Kidney (tissue), 22 donors: ENCODE results near the gene ERFL. TPM values are rescaled to one million over a fixed set of nuclear protein-coding genes. Genes with fewer than 3 reads are reported as not detected.

Source experiments
- DNase-seq, 5 donors: peaks; one replicate each; pipeline ENCODE4 v3.0.0-alpha.2; 2013 to 2020
- FAIRE-seq: peaks from 2 replicates; lab custom pipeline; 2012; peaks lifted over from hg19 to GRCh38; lab: Jason Lieb, UNC
- H3K27ac ChIP-seq, 2 donors: one replicate each; pipeline ENCODE4 v1.7.0; 2013; ENCODE audit warnings: low read depth in 2 of 2, low read length in 2 of 2, inconsistent platforms in 1 of 2
- H3K27me3 ChIP-seq: one replicate; pipeline ENCODE4 v1.7.1; 2013; ENCODE audit warnings: low read length, inconsistent platforms; ENCODE audit not compliant: control insufficient read depth, insufficient read depth
- H3K36me3 ChIP-seq, 3 donors: one replicate each; pipeline versions ENCODE4 v1.7.0 to v1.7.1; 2013; ENCODE audit warnings: low read length in 3 of 3, control low read depth in 1 of 3, inconsistent platforms in 1 of 3; ENCODE audit not compliant: insufficient read depth in 3 of 3, control insufficient read depth in 2 of 3
- H3K4me1 ChIP-seq, 3 donors: one replicate each; pipeline versions ENCODE4 v1.7.0 to v1.7.1; 2013; ENCODE audit warnings: low read length in 3 of 3, inconsistent platforms in 1 of 3, low read depth in 1 of 3; ENCODE audit not compliant: control insufficient read depth in 2 of 3, insufficient read depth in 2 of 3
- H3K4me3 ChIP-seq, 3 donors: one replicate each; pipeline versions ENCODE4 v1.7.0 to v1.8.1; 2013; ENCODE audit warnings: low read length in 3 of 3, control low read depth in 1 of 3, inconsistent platforms in 1 of 3
- H3K9ac ChIP-seq, 3 donors: one replicate each; pipeline versions ENCODE4 v1.7.0 to v1.7.1; 2013; ENCODE audit warnings: low read length in 3 of 3, control low read depth in 1 of 3, inconsistent platforms in 1 of 3
- H3K9me3 ChIP-seq, 3 donors: one replicate each; pipeline versions ENCODE4 v1.7.0 to v1.7.1; 2013; ENCODE audit warnings: low read length in 3 of 3, control low read depth in 1 of 3, inconsistent platforms in 1 of 3; ENCODE audit not compliant: control insufficient read depth in 2 of 3, insufficient read depth in 1 of 3
- CTCF ChIP-seq: IDR thresholded peaks from 3 replicates; pipeline ENCODE4 v1.5.1; 2012; ENCODE audit warnings: mild to moderate bottlenecking, moderate library complexity, borderline replicate concordance; ENCODE audit not compliant: insufficient read depth; ENCODE audit errors: extremely low read depth
- intact Hi-C: fragments of 100-400 bp; cut with DNase I; formaldehyde crosslinking; loops from one replicate; pipeline ENCODE4 v1.11.1; 2022
- long read RNA-seq, 10 donors: library from polyadenylated mRNA in 1 of 10; unstranded in 1 of 10; transcript quantifications; one replicate each; pipeline ENCODE4 v2.0.0 and lab custom pipeline, GENCODE V29; 2021 to 2026
- polyA plus RNA-seq: library from polyadenylated mRNA; stranded (reverse); fragments of 350-450 nt; fragmentation: Illumina TruSeq; extraction: RNeasy Lipid Tissue Mini Kit (QIAGEN cat#74804); gene quantifications from one replicate; pipeline ENCODE4 v1.2.3, GENCODE V29; 2014; ENCODE audit warnings: low read depth, low replicate concordance; ENCODE audit not compliant: insufficient read depth
- total RNA-seq: library from RNA; stranded (reverse); fragmentation: NEBNext Ultra II Directional; extraction: Animal tissue kit (Norgen Biotek cat#: 25700); gene quantifications from one replicate; pipeline ENCODE4 v1.2.1, GENCODE V29; 2021
- donor health status: control.
- donor health status: control.
- donor health status: control.
- donor health status: control.
- donor health status: control.
- donor health status: DM: yes; HTN: yes; CAD: no.
- donor health status: Normal renal cell carcinoma (clear cell type).

The ERFL gene
- total RNA-seq (0.69 TPM), polyA plus RNA-seq (not detected)
- long read RNA-seq, donor 1: 0 reads
- long read RNA-seq, donor 2: 0 reads
- long read RNA-seq, donor 3: 0 reads
- long read RNA-seq, donor 4: 0 reads
- long read RNA-seq, donor 5: 0 reads
- long read RNA-seq, donor 6: 0 reads
- long read RNA-seq, donor 7, partial matches to known transcripts: 1 of 2 reads
- long read RNA-seq, donor 7, other reads (novel, unspliced or antisense): 1 of 2 reads
- long read RNA-seq, donor 8: 0 reads
- long read RNA-seq, donor 9: 0 reads
- long read RNA-seq, donor 10: 0 reads

DNA sequence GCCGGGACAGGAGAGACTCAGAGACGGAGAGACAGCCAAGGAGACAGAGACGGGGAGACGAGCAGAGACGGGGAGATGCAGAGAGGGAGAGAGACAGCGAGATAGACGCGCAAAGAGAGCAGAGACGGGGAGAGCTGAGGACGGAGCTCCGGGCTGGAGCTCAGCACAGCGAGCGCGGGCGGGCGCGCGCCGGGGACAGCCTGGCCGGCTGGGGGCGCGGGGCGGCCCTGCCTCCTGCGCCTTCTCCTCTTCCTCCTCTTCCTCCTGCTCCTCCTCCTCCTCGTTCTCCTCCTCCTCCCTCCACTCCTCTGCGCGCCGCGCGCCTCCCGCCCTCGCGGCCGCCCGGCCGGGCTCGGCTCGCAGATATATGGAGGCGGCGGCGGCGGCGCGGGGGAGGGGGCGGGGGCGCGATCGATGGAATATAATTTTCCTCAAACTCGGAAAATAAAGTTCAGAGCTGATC, at the start of gene ERFL:
Gene ERFL, minus strand, starts transcription at position 229 of the 463 bp plus-strand sequence. CDS start 15,530 bp downstream, outside the sequence.
- FAIRE-seq (no peak), DNase-seq (peak in 1 of 5 donors; percentile 39)
- Histone ChIP-seq H3K4me3 (peak within 1 kb of the TSS in 2 of 3 donors; percentile 43 to 48), H3K4me1 (peaks cover 0 to 6% (median 4%) of the 10 kb centered on the region in 3 donors), H3K9ac (peak within 1 kb of the TSS in 1 of 3 donors; percentile 16), H3K9me3 (no peaks in the 10 kb centered on the region), H3K36me3 (no peaks in the 10 kb centered on the region), H3K27ac (no peak within 1 kb of the TSS), H3K27me3 (peaks cover 77% of the 10 kb centered on the region)
- no peak for TF ChIP-seq CTCF
- intact Hi-C loops: no loop called here

DNA sequence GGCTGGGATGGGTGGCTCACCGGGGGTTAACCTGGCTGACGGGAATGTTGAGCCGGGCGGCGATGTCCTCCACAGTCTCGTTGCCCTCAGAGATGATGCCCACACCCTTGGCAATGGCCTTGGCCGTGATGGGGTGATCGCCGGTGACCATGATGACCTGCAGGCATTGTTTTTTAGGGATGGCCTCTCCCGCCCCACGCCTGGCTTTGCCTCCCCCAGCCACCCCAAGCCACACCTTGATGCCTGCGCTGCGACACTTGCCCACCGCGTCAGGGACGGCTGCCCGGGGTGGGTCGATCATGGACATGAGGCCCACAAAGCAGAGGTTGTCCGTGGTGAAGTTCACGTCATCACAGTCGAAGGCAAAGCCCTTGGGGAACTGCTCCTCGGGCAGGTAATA, 49.7 kb upstream of the ERFL start:
- Histone ChIP-seq H3K4me1 (no peaks in the 10 kb centered on the region), H3K27ac (no peak overlapping the region), H3K4me3 (no peak overlapping the region), H3K9me3 (no peaks in the 10 kb centered on the region), H3K27me3 (no peaks in the 10 kb centered on the region), H3K9ac (no peak overlapping the region), H3K36me3 (no peaks in the 10 kb centered on the region)
- no peak for TF ChIP-seq CTCF
- DNase-seq (no peak), FAIRE-seq (no peak)
- intact Hi-C loops: no loop called here

DNA sequence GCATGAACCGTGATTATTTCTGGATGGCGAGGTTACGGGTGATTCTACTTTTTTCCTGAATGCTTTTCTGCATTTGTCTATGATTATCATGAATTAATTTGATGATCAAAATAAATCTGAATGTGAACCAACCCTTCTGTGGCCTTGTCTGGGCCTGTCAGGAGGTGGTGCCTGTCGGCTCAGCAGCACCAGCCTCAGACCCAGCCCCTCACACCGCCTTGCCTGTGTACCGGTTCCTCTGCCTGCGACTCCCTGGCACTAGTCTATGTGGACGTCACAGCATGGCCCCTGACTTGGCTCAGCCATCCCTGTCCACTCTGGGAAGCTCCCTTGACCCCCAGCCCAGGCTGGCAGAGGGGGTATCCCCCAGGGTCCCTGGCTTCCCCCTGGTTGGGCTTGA, 46.4 kb upstream of the ERFL start:
- H3K27me3 ChIP-seq: no peaks in the 10 kb centered on the region
- FAIRE-seq: no peak
- intact Hi-C loops: no loop called here

More for the DNA sequence above, 46.4 kb upstream of the ERFL start:
- no peak for TF ChIP-seq CTCF
- no peaks in the 10 kb centered on the region for H3K9me3 ChIP-seq
- no peak overlapping the region for H3K27ac ChIP-seq
- no peak for DNase-seq
- no peaks in the 10 kb centered on the region for H3K4me1 ChIP-seq
- no peaks in the 10 kb centered on the region for H3K36me3 ChIP-seq
- no peak overlapping the region for H3K4me3 ChIP-seq
- no peak overlapping the region for H3K9ac ChIP-seq
